MM.1S (cell line): ENCODE data around the gene DHRS12.

Experiments used
- DNase-seq: peaks from one replicate; pipeline ENCODE4 v3.0.0-alpha.2; 2015
- H2AFZ ChIP-seq: fragments of 300-600 bp; sonication (generic); 2 replicates; pipeline ENCODE4 v1.6.0; 2016; ENCODE audit warnings: antibody characterized with exemption, low read length
- H3F3A ChIP-seq: fragments of 300-600 bp; sonication (generic); 2 replicates; pipeline ENCODE4 v1.6.1; 2016; ENCODE audit warnings: mild to moderate bottlenecking, antibody characterized with exemption, low read length, moderate library complexity, mixed read lengths; ENCODE audit not compliant: insufficient read depth
- H3K27ac ChIP-seq: fragments of 300-600 bp; sonication (generic); 2 replicates; pipeline ENCODE4 v1.5.1; 2016; ENCODE audit warnings: mild to moderate bottlenecking, low read length
- H3K27me3 ChIP-seq: fragments of 300-600 bp; sonication (generic); replicated peaks from 2 replicates; pipeline ENCODE4 v1.6.0; 2016; ENCODE audit warnings: low read length; ENCODE audit not compliant: insufficient read depth
- H3K36me3 ChIP-seq: fragments of 300-600 bp; sonication (generic); replicated peaks from 2 replicates; pipeline ENCODE4 v1.6.1; 2016; ENCODE audit warnings: mild to moderate bottlenecking, low read length, mixed read lengths; ENCODE audit not compliant: insufficient read depth
- H3K4me1 ChIP-seq: fragments of 300-600 bp; sonication (generic); 2 replicates; pipeline ENCODE4 v1.6.1; 2016; ENCODE audit warnings: low read length, mixed read lengths
- H3K4me2 ChIP-seq: fragments of 300-600 bp; sonication (generic); 2 replicates; pipeline ENCODE4 v1.6.0; 2016; ENCODE audit warnings: low read depth, low read length
- H3K4me3 ChIP-seq: fragments of 300-600 bp; sonication (generic); 2 replicates; pipeline ENCODE4 v1.5.1; 2016; ENCODE audit warnings: low read length, mixed read lengths
- H3K79me2 ChIP-seq: fragments of 300-600 bp; sonication (generic); 2 replicates; pipeline ENCODE4 v1.6.1; 2016; ENCODE audit warnings: mixed run types, low read length, mixed read lengths
- H3K9ac ChIP-seq: fragments of 300-600 bp; sonication (generic); 2 replicates; pipeline ENCODE4 v1.6.1; 2016; ENCODE audit warnings: low read length, mixed read lengths
- H3K9me2 ChIP-seq: fragments of 300-600 bp; sonication (generic); replicated peaks from 2 replicates; pipeline ENCODE4 v1.6.1; 2016; ENCODE audit warnings: mild to moderate bottlenecking, low read length, mixed read lengths; ENCODE audit not compliant: insufficient read depth
- H3K9me3 ChIP-seq: fragments of 300-600 bp; sonication (generic); replicated peaks from 2 replicates; pipeline ENCODE4 v1.6.1; 2016; ENCODE audit warnings: mild to moderate bottlenecking, low read length, mixed read lengths; ENCODE audit not compliant: insufficient read depth
- H4K20me1 ChIP-seq: fragments of 300-600 bp; sonication (generic); 2 replicates; pipeline ENCODE4 v1.6.1; 2016; ENCODE audit warnings: mild to moderate bottlenecking, low read length, moderate library complexity, mixed read lengths; ENCODE audit not compliant: insufficient read depth
- CTCF ChIP-seq: fragments of 300-600 bp; sonication (generic); IDR thresholded peaks from 2 replicates; pipeline ENCODE4 v1.5.1; 2016; ENCODE audit warnings: antibody characterized with exemption, low read length, mixed read lengths
- EZH2 ChIP-seq: fragments of 300-600 bp; sonication (generic); optimal IDR thresholded peaks from 2 replicates; pipeline ENCODE3; 2017; ENCODE audit warnings: low read depth, mild to moderate bottlenecking, antibody characterized with exemption, low read length, mixed read lengths
- EZH2phosphoT487 ChIP-seq: fragments of 300-600 bp; sonication (generic); IDR thresholded peaks from 2 replicates; pipeline ENCODE4 v1.6.1; 2018; ENCODE audit warnings: antibody characterized with exemption, low read length

The DHRS12 gene

GRCh38 chr13:51771418-51772104, 32.4 kb downstream of the DHRS12 start:
- Histone ChIP-seq H3K27me3 (no peaks in the 10 kb centered on the region), H3K4me3 (no peak overlapping the region), H2AFZ (no peak overlapping the region), H3K79me2 (no peaks in the 10 kb centered on the region), H3K36me3 (no peaks in the 10 kb centered on the region), H3K4me1 (no peaks in the 10 kb centered on the region), H3K27ac (no peak overlapping the region), H3F3A (no peaks in the 10 kb centered on the region), H3K9me3 (no peaks in the 10 kb centered on the region), H4K20me1 (no peaks in the 10 kb centered on the region), H3K9ac (no peak overlapping the region), H3K4me2 (no peak overlapping the region), H3K9me2 (no peaks in the 10 kb centered on the region)
- no peak for DNase-seq
- TF ChIP-seq EZH2phosphoT487 (no peak), CTCF (no peak), EZH2 (no peak)

- no peaks in the 10 kb centered on the region for H3K79me2 ChIP-seq
- H3K4me3 ChIP-seq: no peak overlapping the region
- DNase-seq: no peak
- no peaks in the 10 kb centered on the region for H3F3A ChIP-seq
- H3K9me2 ChIP-seq: no peaks in the 10 kb centered on the region
- H3K27ac ChIP-seq: no peak overlapping the region
- no peaks in the 10 kb centered on the region for H3K4me1 ChIP-seq
- H2AFZ ChIP-seq: no peak overlapping the region
- H3K9me3 ChIP-seq: no peaks in the 10 kb centered on the region
- no peak overlapping the region for H3K9ac ChIP-seq
- TF ChIP-seq EZH2: no peak
- no peak for TF ChIP-seq CTCF
- TF ChIP-seq EZH2phosphoT487: no peak
- no peak overlapping the region for H3K4me2 ChIP-seq
- H3K27me3 ChIP-seq: no peaks in the 10 kb centered on the region
- H4K20me1 ChIP-seq: no peaks in the 10 kb centered on the region
- no peaks in the 10 kb centered on the region for H3K36me3 ChIP-seq
Observed at GRCh38 chr13:51770681-51771417, 33.1 kb downstream of the DHRS12 start.

GRCh38 chr13:51770160-51770559, 33.8 kb downstream of the DHRS12 start:
- H3K36me3 ChIP-seq: no peaks in the 10 kb centered on the region
- no peak for TF ChIP-seq EZH2
- no peak for TF ChIP-seq CTCF
- no peak for TF ChIP-seq EZH2phosphoT487
- no peaks in the 10 kb centered on the region for H4K20me1 ChIP-seq
- H3K27me3 ChIP-seq: no peaks in the 10 kb centered on the region
- H3K4me1 ChIP-seq: 0 out of 2 replicates have a peak, but pooled peaks cover 4% of the 10 kb centered on the region
- peaks cover 2% of the 10 kb centered on the region for H3F3A ChIP-seq
- DNase-seq: no peak
- no peak overlapping the region for H2AFZ ChIP-seq
- no peak overlapping the region for H3K4me3 ChIP-seq
- no peaks in the 10 kb centered on the region for H3K9me2 ChIP-seq
- no peak overlapping the region for H3K4me2 ChIP-seq
- no peaks in the 10 kb centered on the region for H3K9me3 ChIP-seq
- H3K27ac ChIP-seq: no peak overlapping the region
- no peak overlapping the region for H3K9ac ChIP-seq
- H3K79me2 ChIP-seq: no peaks in the 10 kb centered on the region
